ENCODE measurements around the gene IQCC. TPM values are rescaled to one million over a fixed set of nuclear protein-coding genes. Genes with fewer than 3 reads are reported as not detected.
A peak's percentile ranks its signal among the peaks of the same experiment; 100 is the strongest.

The IQCC gene
- total RNA-seq, 1 donor from 2014 or later: 1.9 TPM

DNA sequence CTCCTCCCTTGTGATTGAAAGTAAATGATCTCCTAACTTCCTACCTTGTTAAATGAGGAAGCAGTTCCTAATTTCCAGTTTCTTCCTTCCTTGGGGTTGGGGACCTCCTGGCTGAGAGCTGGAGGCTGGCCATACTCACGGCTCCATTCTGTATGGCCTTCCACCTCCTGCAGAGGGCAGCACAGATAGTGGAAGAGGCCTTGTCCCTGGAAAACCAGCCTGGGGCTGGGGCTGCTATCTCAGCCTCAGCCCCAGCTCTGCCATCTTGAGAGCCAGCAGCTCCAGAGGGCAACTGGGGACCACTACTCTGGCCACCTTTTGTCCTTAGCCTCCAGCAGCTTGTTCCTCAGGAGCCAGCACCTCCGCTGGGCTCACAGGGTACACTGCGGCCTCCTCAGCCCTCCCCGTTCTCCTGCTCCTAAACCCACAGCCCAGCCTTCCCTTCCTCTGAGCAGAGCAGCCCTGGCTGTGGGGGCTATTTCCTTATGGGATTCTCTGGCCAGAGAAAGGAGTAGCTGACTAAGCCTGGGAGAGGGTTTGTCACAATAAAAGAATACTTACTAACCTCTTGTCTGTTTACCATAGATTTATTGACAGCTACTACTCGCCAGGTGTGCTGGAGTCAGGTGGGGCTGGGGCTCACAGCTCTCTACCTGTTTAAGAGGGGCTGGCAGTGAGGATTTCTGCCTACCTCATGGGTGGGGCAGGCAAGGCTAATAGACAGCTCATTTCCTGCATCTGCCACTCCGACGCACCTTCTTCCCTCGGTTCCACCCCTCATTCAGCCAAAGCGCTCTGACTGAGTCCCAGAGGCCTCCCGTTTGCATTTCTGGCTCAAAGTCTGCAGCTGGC, 10.4 kb downstream of the IQCC start:
- peak overlapping the region; percentile 67 for H3K27ac Mint-ChIP-seq (ENCODE audit: unreplicated experiment)
- H3K36me3 Mint-ChIP-seq (ENCODE audit: low read depth, unreplicated experiment): peaks cover 8% of the 10 kb centered on the region
- H3K9me3 Mint-ChIP-seq (ENCODE audit: unreplicated experiment): no peaks in the 10 kb centered on the region
- peaks cover 11% of the 10 kb centered on the region for H3K4me1 Mint-ChIP-seq (ENCODE audit: unreplicated experiment)
- no peak overlapping the region for H3K4me3 Mint-ChIP-seq (ENCODE audit: unreplicated experiment)
- DNase-seq (ENCODE audit: low spot score): peak; percentile 84
- TF ChIP-seq, protein P1, sequence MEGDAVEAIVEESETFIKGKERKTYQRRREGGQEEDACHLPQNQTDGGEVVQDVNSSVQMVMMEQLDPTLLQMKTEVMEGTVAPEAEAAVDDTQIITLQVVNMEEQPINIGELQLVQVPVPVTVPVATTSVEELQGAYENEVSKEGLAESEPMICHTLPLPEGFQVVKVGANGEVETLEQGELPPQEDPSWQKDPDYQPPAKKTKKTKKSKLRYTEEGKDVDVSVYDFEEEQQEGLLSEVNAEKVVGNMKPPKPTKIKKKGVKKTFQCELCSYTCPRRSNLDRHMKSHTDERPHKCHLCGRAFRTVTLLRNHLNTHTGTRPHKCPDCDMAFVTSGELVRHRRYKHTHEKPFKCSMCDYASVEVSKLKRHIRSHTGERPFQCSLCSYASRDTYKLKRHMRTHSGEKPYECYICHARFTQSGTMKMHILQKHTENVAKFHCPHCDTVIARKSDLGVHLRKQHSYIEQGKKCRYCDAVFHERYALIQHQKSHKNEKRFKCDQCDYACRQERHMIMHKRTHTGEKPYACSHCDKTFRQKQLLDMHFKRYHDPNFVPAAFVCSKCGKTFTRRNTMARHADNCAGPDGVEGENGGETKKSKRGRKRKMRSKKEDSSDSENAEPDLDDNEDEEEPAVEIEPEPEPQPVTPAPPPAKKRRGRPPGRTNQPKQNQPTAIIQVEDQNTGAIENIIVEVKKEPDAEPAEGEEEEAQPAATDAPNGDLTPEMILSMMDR (IDR thresholded peaks at IDR 0.05; ENCODE audit: unreplicated experiment): peak; percentile 44
- H3K27me3 Mint-ChIP-seq (ENCODE audit: unreplicated experiment): peaks cover 6% of the 10 kb centered on the region

DNA sequence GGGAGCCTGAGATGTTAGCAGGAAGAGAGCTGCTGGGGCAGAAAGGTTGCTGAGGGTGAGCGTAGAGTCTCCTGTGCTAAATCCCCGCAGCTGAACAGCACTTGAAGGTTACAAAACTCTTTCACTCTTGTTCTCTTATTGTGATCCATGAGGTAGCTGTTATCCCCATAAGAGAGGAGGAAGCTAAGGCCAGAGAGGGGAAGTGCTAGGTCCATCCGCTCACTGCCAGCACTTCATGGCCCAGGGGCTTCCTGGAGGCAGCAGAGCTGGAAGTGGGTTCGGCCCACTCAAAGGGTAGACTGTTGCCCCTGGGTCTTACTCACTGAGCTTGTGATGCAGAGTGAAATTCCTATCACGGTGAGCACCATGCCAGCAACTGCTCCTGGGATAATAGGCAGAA, 11.1 kb downstream of the IQCC start:
- TF ChIP-seq, protein P1 (IDR thresholded peaks at IDR 0.05; ENCODE audit: unreplicated experiment): no peak
- Mint-ChIP-seq H3K36me3 (ENCODE audit: low read depth, unreplicated experiment) (peaks cover 8% of the 10 kb centered on the region), H3K27me3 (ENCODE audit: unreplicated experiment) (peaks cover 6% of the 10 kb centered on the region), H3K27ac (ENCODE audit: unreplicated experiment) (peak overlapping the region; percentile 67), H3K9me3 (ENCODE audit: unreplicated experiment) (no peaks in the 10 kb centered on the region), H3K4me1 (ENCODE audit: unreplicated experiment) (peaks cover 18% of the 10 kb centered on the region), H3K4me3 (ENCODE audit: unreplicated experiment) (no peak overlapping the region)
- no peak for DNase-seq (ENCODE audit: low spot score)

DNA sequence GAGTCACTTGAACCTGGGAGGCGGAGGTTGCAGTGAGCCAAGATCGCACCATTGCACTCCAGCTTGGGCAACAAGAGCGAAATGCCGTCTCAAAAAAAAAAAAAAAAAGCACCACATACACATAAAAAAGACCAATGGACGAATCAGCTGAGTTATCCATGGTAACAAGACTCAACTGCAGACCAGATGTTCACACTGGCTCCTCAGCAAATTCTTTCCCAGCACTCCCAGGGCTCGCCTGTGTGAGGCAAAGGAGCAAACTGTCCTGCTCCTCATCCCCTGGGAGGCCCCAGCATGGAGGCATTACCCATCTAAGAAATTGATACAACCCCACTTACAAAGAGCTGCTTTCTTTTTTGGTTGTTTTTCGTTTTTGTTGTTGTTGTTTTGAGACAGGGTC, 13.6 kb downstream of the IQCC start:
- H3K4me3 Mint-ChIP-seq (ENCODE audit: unreplicated experiment): peak overlapping the region; percentile 47
- H3K9me3 Mint-ChIP-seq (ENCODE audit: unreplicated experiment): no peaks in the 10 kb centered on the region
- no peak overlapping the region for H3K27ac Mint-ChIP-seq (ENCODE audit: unreplicated experiment)
- H3K4me1 Mint-ChIP-seq (ENCODE audit: unreplicated experiment): peaks cover 21% of the 10 kb centered on the region
- TF ChIP-seq, protein P1 (IDR thresholded peaks at IDR 0.05; ENCODE audit: unreplicated experiment): no peak
- H3K27me3 Mint-ChIP-seq (ENCODE audit: unreplicated experiment): peaks cover 9% of the 10 kb centered on the region
- H3K36me3 Mint-ChIP-seq (ENCODE audit: low read depth, unreplicated experiment): peaks cover 10% of the 10 kb centered on the region
- DNase-seq (ENCODE audit: low spot score): no peak

DNA sequence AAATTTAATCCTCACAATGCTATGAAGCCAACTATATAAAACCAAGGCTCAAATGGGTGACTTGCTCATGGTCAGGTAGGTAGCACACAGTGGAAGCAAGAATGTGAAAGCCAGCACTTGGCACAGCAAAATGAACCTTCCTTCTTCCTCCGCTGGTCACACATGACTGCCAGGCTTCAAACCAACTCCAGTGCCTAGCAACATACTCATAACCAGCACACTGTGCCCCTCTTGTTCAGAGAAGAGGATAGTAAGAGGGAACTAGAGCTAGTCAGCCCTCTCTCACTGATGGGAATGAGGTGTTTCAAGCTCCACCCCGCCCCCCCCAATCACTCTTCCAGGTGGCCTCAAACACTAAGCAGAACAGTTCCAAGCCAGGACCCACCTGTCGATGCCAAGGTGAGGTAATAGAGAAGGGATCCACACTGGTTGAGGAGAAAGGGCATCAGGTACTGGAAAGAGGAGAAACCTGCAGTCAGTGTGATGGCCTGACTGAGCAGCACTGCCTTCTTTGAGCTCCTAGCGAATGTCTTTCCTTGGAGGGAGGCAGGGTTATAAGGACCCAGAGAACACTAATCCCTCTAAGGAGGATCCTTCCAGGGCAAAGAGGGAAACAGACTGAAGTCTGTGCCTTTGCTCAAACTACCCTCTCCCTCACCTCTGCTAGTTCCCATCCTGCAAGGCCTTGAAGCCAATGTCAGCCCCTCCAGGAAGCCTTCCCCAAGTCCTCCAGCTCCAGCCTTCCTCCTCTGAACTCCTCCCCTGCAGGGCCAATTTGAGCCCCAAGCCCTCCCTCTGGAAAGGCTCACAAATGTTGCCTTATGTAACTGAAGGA, 15.5 kb downstream of the IQCC start:
- no peak for DNase-seq (ENCODE audit: low spot score)
- TF ChIP-seq, protein P1 (IDR thresholded peaks at IDR 0.05; ENCODE audit: unreplicated experiment): no peak
- Mint-ChIP-seq H3K4me1 (ENCODE audit: unreplicated experiment) (peaks cover 23% of the 10 kb centered on the region), H3K4me3 (ENCODE audit: unreplicated experiment) (peak overlapping the region; percentile 97), H3K9me3 (ENCODE audit: unreplicated experiment) (no peaks in the 10 kb centered on the region), H3K36me3 (ENCODE audit: low read depth, unreplicated experiment) (peaks cover 13% of the 10 kb centered on the region), H3K27ac (ENCODE audit: unreplicated experiment) (peak overlapping the region; percentile 99), H3K27me3 (ENCODE audit: unreplicated experiment) (peaks cover 4% of the 10 kb centered on the region)
